GM18502 (cell line): ENCODE results near the gene PDHX.

Experiments
- ATAC-seq: cut with Tn5 transposase; IDR thresholded peaks from one replicate; pipeline ENCODE4 v1.9.1; 2021; ENCODE audit warnings: mild to moderate bottlenecking; ENCODE audit not compliant: unreplicated experiment, poor library complexity

PDHX gene

DNA sequence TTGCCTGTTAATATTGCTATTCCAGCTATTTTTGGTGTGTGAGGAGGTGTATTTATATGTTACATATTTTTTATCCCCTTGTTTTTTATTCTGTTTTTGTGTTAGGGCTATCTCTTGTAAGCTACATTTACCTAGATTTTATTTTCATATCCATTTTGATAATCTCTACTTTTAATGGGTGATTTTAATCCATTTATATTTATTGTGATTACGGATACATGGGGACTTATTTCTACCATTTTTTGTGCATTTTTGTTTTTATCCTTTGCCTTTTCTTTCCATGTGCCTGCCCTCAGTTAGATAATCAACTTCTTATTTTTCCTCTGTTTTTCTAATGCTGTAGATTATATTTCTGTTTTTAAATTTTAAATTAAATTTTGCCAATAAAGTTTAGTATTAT is 28.3 kb downstream of the PDHX start:
- ATAC-seq: no peak

DNA sequence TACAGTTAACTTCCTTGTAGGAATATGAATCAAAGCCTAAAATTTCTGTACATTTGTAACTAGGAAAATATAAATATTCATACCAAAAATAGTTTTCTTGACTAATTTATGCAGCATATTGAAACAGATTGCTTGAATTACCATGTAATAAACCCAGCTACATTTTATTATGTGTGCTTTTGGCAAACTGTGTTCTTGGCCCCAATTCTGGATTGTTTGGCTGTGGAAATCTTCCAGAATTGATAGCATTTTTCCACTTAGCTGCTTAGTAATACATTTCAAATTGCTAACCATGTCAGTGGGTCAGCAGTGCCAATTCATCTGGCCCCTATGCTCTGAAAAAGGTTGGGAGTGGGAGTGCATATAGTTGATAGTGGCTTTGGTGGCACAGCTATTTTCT is 32.3 kb downstream of the PDHX start:
- no peak for ATAC-seq

DNA sequence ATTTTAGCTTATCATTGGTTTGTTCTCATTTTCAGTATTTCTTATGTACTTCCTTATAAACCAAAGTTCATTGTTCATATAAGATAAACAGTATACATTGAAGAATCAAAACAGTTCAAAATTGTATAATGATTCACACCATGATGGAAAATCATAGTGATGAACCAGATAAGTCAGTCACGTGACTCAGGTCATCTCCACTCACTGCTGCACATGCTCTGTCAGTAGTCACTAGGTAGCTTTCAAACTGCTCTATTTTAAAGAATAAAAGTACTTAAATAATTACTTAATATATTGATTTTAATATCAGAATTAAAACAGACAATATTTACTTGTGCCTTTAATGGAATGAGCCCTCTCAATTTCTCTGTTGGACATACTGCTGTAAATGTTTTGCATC is 37.5 kb downstream of the PDHX start:
- ATAC-seq: no peak

DNA sequence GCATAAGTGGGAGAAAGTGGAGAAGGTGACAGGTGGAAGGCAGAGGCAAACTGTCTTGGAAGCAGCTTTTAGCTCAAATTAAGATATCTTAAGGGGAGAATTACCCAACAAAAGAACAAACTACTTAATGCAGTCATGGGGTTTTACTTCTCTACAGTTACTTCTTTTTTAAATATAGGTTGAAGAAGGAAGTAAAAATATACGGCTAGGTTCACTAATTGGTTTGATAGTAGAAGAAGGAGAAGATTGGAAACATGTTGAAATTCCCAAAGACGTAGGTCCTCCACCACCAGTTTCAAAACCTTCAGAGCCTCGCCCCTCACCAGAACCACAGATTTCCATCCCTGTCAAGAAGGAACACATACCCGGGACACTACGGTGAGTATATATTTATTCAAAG is 40.8 kb downstream of the PDHX start:
- no peak for ATAC-seq

- ATAC-seq: no peak
These were observed 41.2 kb downstream of the PDHX start for GRCh38 chr11:34957606-34958005.

DNA sequence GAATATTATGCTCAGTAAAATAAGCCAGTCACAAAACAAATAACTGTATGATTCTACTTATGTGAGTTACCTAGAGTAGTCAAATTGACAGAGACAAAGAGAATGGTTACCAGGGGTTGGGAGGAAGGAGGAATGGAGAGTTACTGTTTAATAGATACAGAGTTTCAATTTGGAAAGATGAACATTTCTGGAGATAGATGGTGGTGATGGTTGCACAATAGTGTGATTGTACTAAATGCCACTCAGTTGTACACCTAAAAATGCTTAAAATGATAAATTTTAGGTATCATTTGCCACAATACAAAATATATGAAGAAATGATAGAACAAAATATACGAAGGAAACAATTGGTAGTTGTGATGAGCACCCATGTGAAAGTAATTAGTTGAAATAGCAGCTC is 43.4 kb downstream of the PDHX start:
- no peak for ATAC-seq

DNA sequence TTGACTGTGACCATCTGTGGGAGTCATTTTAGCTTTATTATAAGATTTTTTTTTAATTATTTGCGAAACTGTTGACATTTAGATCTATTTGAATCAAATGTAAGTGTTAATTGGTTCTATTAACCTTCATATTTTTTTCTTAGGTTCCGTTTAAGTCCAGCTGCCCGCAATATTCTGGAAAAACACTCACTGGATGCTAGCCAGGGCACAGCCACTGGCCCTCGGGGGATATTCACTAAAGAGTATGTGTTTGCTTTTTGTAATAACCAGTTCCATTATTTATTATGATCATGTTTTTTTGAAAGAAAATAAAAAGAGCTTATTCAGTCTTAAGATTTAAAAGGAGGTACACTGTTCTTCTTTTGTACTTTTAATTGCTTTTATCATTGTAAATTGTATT is 43.9 kb downstream of the PDHX start:
- ATAC-seq: no peak

DNA sequence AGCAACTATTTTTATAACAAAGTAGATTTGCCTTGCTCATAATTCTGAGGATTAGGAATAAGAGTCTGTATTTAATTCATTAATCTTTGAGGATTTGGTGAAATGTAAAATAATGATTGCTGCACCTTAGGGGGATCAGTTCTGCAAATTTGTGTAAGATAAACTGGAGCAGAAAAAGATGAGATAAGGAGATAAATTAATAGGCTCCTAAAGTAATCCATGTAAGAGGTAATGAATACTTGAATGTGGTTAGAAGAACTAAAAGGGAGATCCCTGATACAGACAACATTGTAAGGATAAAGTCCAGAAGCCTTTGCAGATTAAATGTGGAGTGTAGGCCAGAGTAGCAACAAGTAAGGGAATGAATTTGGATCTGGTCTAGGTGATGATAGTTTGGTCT is 45.6 kb downstream of the PDHX start:
- no peak for ATAC-seq

DNA sequence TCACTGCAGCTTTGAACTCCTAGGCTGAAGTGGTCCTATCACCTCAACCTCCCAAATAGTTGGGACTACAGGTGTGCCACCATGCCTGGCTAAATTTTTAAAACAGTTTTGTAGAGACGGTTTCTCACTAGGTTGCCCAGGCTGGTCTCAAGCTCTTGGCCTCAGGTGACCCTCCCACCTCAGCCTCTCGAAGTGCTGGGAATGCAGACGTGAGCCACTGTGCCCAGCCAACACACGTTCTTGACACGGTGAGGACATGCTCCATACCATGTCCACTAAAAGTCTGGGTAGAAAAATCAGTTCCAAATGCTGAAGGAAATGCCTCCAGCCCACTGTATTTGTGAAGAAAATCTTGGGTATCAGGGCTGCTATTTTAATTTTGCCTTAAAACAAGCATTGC is 46.9 kb downstream of the PDHX start:
- ATAC-seq: no peak

- ATAC-seq: no peak
These were observed 48.4 kb downstream of the PDHX start for GRCh38 chr11:34964610-34965331.

- no peak for ATAC-seq
These were observed 52.4 kb downstream of the PDHX start for GRCh38 chr11:34968862-34969261.

DNA sequence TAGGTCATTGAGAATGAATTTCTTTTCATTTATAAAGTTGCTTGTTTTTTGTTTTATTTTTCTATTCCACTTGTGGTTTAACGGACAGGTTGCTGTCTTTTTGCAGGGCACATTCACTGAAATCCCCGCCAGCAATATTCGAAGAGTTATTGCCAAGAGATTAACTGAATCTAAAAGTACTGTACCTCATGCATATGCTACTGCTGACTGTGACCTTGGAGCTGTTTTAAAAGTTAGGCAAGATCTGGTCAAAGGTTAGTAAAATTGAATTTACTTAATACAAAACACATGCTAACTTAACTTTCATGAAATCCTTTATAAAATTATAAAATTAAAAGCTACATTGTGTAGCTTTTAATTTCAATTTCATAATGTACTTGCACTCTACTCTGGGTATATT is 53.6 kb downstream of the PDHX start:
- no peak for ATAC-seq

DNA sequence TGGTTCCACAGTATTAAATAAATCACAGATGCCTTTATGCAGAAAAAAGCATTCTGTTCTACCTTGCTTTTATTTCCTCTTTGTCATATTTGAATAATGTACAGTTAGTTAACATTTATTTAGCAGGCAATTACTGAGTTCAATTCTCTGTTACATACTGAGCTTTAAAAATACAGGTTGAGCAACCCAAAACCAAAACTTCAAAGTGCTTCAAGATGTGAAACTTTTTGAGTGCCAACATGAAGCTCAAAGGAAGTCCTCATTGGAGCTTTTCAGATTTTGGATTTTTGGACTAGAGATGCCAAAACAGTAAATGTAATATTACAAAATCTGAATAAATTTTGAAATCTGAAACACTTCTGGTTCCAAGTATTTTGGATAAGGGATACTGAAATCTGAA is 54.1 kb downstream of the PDHX start:
- no peak for ATAC-seq

- ATAC-seq: no peak
These were observed 55.5 kb downstream of the PDHX start for GRCh38 chr11:34971928-34972327.

DNA sequence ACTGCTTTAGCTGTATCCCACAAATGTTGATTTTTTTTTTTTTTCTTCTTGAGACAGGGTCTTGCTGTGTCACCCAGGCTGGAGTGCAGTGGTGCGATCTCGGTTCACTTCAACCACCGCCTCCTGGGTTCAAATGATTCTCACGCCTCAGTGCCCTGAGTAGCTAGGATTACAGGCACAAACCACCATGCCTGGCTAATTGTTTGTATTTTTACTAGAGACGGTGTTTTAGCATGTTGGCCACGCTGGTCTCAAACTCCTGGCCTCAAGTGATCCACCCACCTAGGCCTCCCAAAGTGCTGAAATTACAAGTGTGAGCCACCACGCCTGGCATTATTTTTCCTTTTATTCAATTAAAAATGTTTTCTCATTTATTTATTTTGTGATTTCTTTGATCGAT is 55.9 kb downstream of the PDHX start:
- ATAC-seq: no peak

DNA sequence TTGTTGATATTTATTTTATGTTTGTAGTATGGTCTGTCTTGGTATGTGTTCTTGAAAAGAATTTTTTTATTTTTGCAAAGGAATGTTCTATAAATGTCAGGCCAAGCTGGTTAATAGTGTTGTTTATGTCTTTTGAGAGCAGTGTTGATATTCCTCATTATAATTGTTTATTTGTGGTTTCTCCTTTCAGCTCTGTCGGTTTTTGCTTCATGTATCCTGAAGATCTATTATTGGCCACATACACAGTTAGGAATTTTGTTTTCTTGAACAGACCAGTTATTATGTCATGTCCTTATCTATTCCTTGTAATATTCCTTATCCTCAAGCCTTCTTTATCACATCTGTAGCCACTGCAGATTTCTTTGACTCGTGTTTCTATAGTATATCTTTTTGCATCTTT is 56.5 kb downstream of the PDHX start:
- ATAC-seq: no peak

- no peak for ATAC-seq
These were observed 59.1 kb downstream of the PDHX start for GRCh38 chr11:34975482-34975881.

- no peak for ATAC-seq
These were observed 60.2 kb downstream of the PDHX start for GRCh38 chr11:34976496-34977088.

DNA sequence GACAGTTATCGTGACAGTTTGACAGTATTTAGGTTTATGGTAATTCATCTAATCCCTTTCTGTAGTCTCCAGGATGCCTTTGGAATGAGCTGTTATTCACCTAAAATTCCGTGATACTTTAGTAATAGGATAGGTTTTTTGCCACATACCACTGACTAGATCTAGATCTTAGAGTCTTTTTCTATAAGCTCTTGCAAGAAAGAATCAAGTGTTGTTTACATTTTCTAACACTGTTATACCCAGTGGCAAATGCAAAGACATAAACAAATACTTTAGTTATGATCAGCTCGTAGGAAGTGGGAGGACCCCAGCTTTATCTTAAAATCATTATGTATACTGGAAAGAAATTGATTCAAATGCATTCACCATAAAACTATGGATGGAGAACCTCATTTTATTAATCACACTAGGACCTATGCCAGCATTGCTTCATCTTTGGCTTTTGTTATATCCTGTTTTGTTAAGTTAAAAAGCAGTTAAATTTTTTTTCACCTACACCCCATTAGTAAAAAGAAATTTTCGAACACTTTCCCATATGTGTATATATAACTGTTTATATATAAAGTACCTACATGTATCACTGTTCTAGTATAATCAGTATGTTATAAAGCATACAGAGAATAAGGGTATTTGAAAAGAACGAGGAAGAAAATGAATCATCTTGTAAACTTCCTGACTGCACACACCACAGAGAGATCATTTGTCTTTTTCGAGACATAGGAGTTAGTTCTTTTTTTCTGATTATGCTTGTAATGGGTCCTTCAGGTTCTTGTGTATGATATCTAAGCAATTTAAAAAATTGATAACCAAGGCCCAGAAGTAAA is 60.9 kb downstream of the PDHX start:
- no peak for ATAC-seq

- ATAC-seq: no peak
These were observed 62.1 kb downstream of the PDHX start for GRCh38 chr11:34978236-34979191.
